HepG2 (cell line): ENCODE measurements around the gene INPP5K. TPM values are rescaled to one million over a fixed set of nuclear protein-coding genes. Genes with fewer than 3 reads are reported as not detected.

Experiments
- CREM ChIP-seq, 2 experiments: sonication (generic) in 1 of 2; formaldehyde crosslinking in 1 of 2; IDR thresholded peaks; 2 replicates each; pipeline versions ENCODE4 v1.4.0 to v1.6.1; 2016 to 2020; ENCODE audit warnings: antibody characterized with exemption in 1 of 2, mild to moderate bottlenecking in 1 of 2, missing genetic modification reagents in 1 of 2
- HOXA3 ChIP-seq: sonication (generic); formaldehyde crosslinking; IDR thresholded peaks from 2 replicates; pipeline ENCODE4 v1.5.0; 2020; ENCODE audit warnings: missing genetic modification reagents
- MIER3 ChIP-seq: IDR thresholded peaks from 2 replicates; pipeline ENCODE4 v1.6.1; 2016; ENCODE audit warnings: missing compliant biosample characterization, borderline replicate concordance
- RAD21 ChIP-seq: fragments of 450-650 bp; formaldehyde crosslinking; IDR thresholded peaks from 2 replicates; pipeline ENCODE4 v1.5.0; 2020; ENCODE audit warnings: mild to moderate bottlenecking
- RBFOX2 ChIP-seq: fragments of 200-400 bp; formaldehyde crosslinking; IDR thresholded peaks from 2 replicates; pipeline ENCODE4 v1.6.1; 2017; ENCODE audit warnings: low read depth, mild to moderate bottlenecking, low read length
- RBM39 ChIP-seq: fragments of 200-400 bp; formaldehyde crosslinking; IDR thresholded peaks from one replicate; pipeline ENCODE4 v1.6.1; 2018; ENCODE audit warnings: antibody characterized with exemption, mild to moderate bottlenecking, low read depth, low read length; ENCODE audit not compliant: poor library complexity, severe bottlenecking
- SP4 ChIP-seq: sonication (generic); formaldehyde crosslinking; IDR thresholded peaks from 2 replicates; pipeline ENCODE4 v1.8.1; 2023; ENCODE audit warnings: mild to moderate bottlenecking, missing genetic modification reagents
- TBX3 ChIP-seq: fragments of 450-650 bp; IDR thresholded peaks from 2 replicates; pipeline ENCODE4 v1.6.1; 2017; ENCODE audit warnings: antibody characterized with exemption, mild to moderate bottlenecking, inconsistent platforms, borderline replicate concordance
- THAP7 ChIP-seq: sonication (generic); formaldehyde crosslinking; IDR thresholded peaks from 2 replicates; pipeline ENCODE4 v1.8.1; 2023; ENCODE audit warnings: mild to moderate bottlenecking, missing genetic modification reagents
- ZBTB34 ChIP-seq: sonication (generic); formaldehyde crosslinking; IDR thresholded peaks from 2 replicates; pipeline ENCODE4 v1.8.0; 2022; ENCODE audit warnings: mild to moderate bottlenecking, missing genetic modification reagents
- ZMAT3 ChIP-seq: sonication (generic); formaldehyde crosslinking; conservative IDR thresholded peaks from 2 replicates; pipeline ENCODE4 v1.7.0; 2021; ENCODE audit warnings: missing genetic modification reagents
- ZNF263 ChIP-seq: sonication (generic); formaldehyde crosslinking; IDR thresholded peaks from 2 replicates; pipeline ENCODE4 v1.4.0; 2020; ENCODE audit warnings: missing genetic modification reagents
- ZNF550 ChIP-seq: sonication (generic); formaldehyde crosslinking; IDR thresholded peaks from 2 replicates; pipeline ENCODE4 v1.4.0; 2020; ENCODE audit warnings: mild to moderate bottlenecking, missing genetic modification reagents, borderline replicate concordance
- ZNF567 ChIP-seq: sonication (generic); formaldehyde crosslinking; IDR thresholded peaks from 2 replicates; pipeline ENCODE4 v1.8.1; 2023; ENCODE audit warnings: mild to moderate bottlenecking, missing genetic modification reagents, borderline replicate concordance
- ZNF687 ChIP-seq: sonication (generic); formaldehyde crosslinking; IDR thresholded peaks from 2 replicates; pipeline ENCODE4 v1.5.1; 2020; ENCODE audit warnings: mild to moderate bottlenecking, missing genetic modification reagents, moderate library complexity
- polyA plus RNA-seq, 8 experiments: library from polyadenylated mRNA; depleted of rRNA in 3 of 8; stranded (reverse) in 7 of 8; unstranded in 1 of 8; fragments of >200 nt; fragmentation: Illumina TruSeq in 4 of 8; extraction: Trizol in 4 of 8; gene quantifications; 2 replicates each; pipeline versions ENCODE4 v1.2.1 to v1.2.3, GENCODE V29; 2011 to 2016; ENCODE audit warnings: low read depth in 4 of 8, missing spikeins in 1 of 8, mixed read lengths in 1 of 8; ENCODE audit not compliant: insufficient read depth in 1 of 8
- total RNA-seq, 5 experiments: library from RNA; depleted of rRNA; stranded (reverse); fragments of >200 nt; fragmentation: Illumina TruSeq; extraction: Trizol; gene quantifications; 2 replicates each; pipeline ENCODE4 v1.2.3, GENCODE V29; 2016; ENCODE audit warnings: low read depth in 1 of 5
- TF ChIP-seq, protein P1 (sequence below): sonication (generic); formaldehyde crosslinking; IDR thresholded peaks from 2 replicates; pipeline ENCODE4; 2020; ENCODE audit warnings: missing genetic modification reagents, mild to moderate bottlenecking, borderline replicate concordance

Gene INPP5K
- total and polyA plus RNA-seq, 2 of the 13 experiments (the other 11 are each of a cell fraction or from before 2014, with no cell fraction given): 4.8 to 9.6 TPM

- TF ChIP-seq RAD21 (CRISPR knock-in tag) (peak; percentile 48), ZNF687 (CRISPR knock-in tag) (peak; percentile 54; the same call in 1 of the 2 replicates), THAP7 (CRISPR knock-in tag) (peak; percentile 100), ZNF567 (CRISPR knock-in tag) (peak; percentile 46; the same call in 1 of the 2 replicates), ZBTB34 (0 out of 2 replicates have a peak, but pooled peaks have one; percentile 15), SP4 (CRISPR knock-in tag) (peak; percentile 58; the same call in 1 of the 2 replicates), TBX3 (no peak), ZNF263 (CRISPR knock-in tag) (no peak), HOXA3 (CRISPR knock-in tag) (peak; percentile 98), ZNF550 (CRISPR knock-in tag) (no peak), MIER3 (CRISPR knock-in tag) (peak; percentile 45; the same call in 1 of the 2 replicates), RBFOX2 (peak; percentile 93), RBM39 (peak; percentile 35), ZMAT3 (peak; percentile 62; the same call in 1 of the 2 replicates), CREM (IDR thresholded peaks at IDR 0.05) (peak; percentile 77), CREM (CRISPR knock-in tag; IDR thresholded peaks at IDR 0.05) (no peak)
- TF ChIP-seq, protein P1, sequence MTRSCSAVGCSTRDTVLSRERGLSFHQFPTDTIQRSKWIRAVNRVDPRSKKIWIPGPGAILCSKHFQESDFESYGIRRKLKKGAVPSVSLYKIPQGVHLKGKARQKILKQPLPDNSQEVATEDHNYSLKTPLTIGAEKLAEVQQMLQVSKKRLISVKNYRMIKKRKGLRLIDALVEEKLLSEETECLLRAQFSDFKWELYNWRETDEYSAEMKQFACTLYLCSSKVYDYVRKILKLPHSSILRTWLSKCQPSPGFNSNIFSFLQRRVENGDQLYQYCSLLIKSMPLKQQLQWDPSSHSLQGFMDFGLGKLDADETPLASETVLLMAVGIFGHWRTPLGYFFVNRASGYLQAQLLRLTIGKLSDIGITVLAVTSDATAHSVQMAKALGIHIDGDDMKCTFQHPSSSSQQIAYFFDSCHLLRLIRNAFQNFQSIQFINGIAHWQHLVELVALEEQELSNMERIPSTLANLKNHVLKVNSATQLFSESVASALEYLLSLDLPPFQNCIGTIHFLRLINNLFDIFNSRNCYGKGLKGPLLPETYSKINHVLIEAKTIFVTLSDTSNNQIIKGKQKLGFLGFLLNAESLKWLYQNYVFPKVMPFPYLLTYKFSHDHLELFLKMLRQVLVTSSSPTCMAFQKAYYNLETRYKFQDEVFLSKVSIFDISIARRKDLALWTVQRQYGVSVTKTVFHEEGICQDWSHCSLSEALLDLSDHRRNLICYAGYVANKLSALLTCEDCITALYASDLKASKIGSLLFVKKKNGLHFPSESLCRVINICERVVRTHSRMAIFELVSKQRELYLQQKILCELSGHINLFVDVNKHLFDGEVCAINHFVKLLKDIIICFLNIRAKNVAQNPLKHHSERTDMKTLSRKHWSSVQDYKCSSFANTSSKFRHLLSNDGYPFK (CRISPR knock-in tag): peak; percentile 90; the same call in 1 of the 2 replicates
Observed at GRCh38 chr17:1455797-1456599, 60.4 kb downstream of the INPP5K start, which contains the start of gene CRK (continued).
